T-cell (primary cell): ENCODE data around the gene BORCS6. TPM values are rescaled to one million over a fixed set of nuclear protein-coding genes. Genes with fewer than 3 reads are reported as not detected.

Experiments
- ATAC-seq, 4 experiments: fragments of 200-7000 bp in 3 of 4; fragments of 150-1000 bp in 1 of 4; cut with Tn5 transposase; replicated peaks in 1 of 4; 1 replicate in 3 of 4; 2 replicates in 1 of 4; pipeline ENCODE4 v1.10.0; 2021; ENCODE audit warnings: moderate library complexity in 3 of 4, mild to moderate bottlenecking in 2 of 4, moderate number of reproducible peaks in 1 of 4
- CTCF ChIA-PET, 2 donors: fragments of 300-600 bp; sonication (Branson Sonifier 250); formaldehyde crosslinking; loops; one replicate each; lab custom pipeline; 2022; ENCODE audit warnings: antibody characterized with exemption in 2 of 2; lab: Charles Lee
- POLR2A ChIA-PET, 2 donors: fragments of 300-600 bp; sonication (Branson Sonifier 250); formaldehyde crosslinking; loops; one replicate each; lab custom pipeline; 2022; ENCODE audit warnings: antibody characterized with exemption in 2 of 2; lab: Charles Lee
- DNase-seq, 35 experiments: peaks; one replicate each; pipeline versions ENCODE4 v3.0.0 to v3.0.0-alpha.2; 2013 to 2023
- H3K27ac ChIP-seq: one replicate; pipeline ENCODE4 v1.5.1; 2013; ENCODE audit warnings: low read length
- H3K27me3 ChIP-seq, 2 experiments: replicated peaks in 1 of 2; 1 replicate in 1 of 2; 2 replicates in 1 of 2; pipeline versions ENCODE4 v1.6.1 to v1.7.0; 2013; ENCODE audit warnings: low read length in 1 of 2, mixed read lengths in 1 of 2; ENCODE audit not compliant: control insufficient read depth in 2 of 2, insufficient read depth in 2 of 2; ENCODE audit errors: extremely low read depth in 1 of 2
- H3K36me3 ChIP-seq, 2 donors: 1 replicate in 1 of 2; 2 replicates in 1 of 2; pipeline versions ENCODE4 v1.6.1 to v1.7.0; 2013; ENCODE audit warnings: low read length in 1 of 2; ENCODE audit not compliant: control insufficient read depth in 2 of 2, insufficient read depth in 1 of 2; ENCODE audit errors: extremely low read depth in 1 of 2
- H3K4me1 ChIP-seq, 2 experiments: 1 replicate in 1 of 2; 2 replicates in 1 of 2; pipeline versions ENCODE4 v1.6.1 to v1.7.0; 2013; ENCODE audit warnings: low read length in 2 of 2, mixed read lengths in 1 of 2; ENCODE audit not compliant: insufficient read depth in 2 of 2, control insufficient read depth in 1 of 2; ENCODE audit errors: extremely low read depth in 1 of 2
- H3K4me3 ChIP-seq, 2 donors: 1 replicate in 1 of 2; 2 replicates in 1 of 2; pipeline versions ENCODE4 v1.5.1 to v1.7.0; 2013; ENCODE audit warnings: mild to moderate bottlenecking in 2 of 2, low read length in 1 of 2, moderate library complexity in 1 of 2; ENCODE audit not compliant: control insufficient read depth in 1 of 2; ENCODE audit errors: extremely low read depth in 1 of 2
- H3K9me3 ChIP-seq: 2 replicates; pipeline ENCODE4 v1.7.0; 2013
- H3K27ac Mint-ChIP-seq, 2 donors: one replicate each; pipeline ENCODE4 v1.8.0; 2020 to 2021; ENCODE audit warnings: mild to moderate bottlenecking in 2 of 2, mixed read lengths in 2 of 2
- H3K27me3 Mint-ChIP-seq, 2 donors: one replicate each; pipeline ENCODE4 v1.8.0; 2021 to 2022; ENCODE audit warnings: mixed read lengths in 2 of 2
- H3K36me3 Mint-ChIP-seq: one replicate; pipeline ENCODE4 v1.8.0; 2021; ENCODE audit warnings: mixed read lengths
- H3K4me1 Mint-ChIP-seq, 3 donors: one replicate each; pipeline ENCODE4 v1.8.0; 2020 to 2022; ENCODE audit warnings: mixed read lengths in 3 of 3, mild to moderate bottlenecking in 1 of 3
- H3K4me3 Mint-ChIP-seq, 3 donors: one replicate each; pipeline ENCODE4 v1.8.0; 2020 to 2022; ENCODE audit warnings: mild to moderate bottlenecking in 3 of 3, mixed read lengths in 3 of 3, moderate library complexity in 3 of 3
- H3K9me3 Mint-ChIP-seq, 3 donors: one replicate each; pipeline ENCODE4 v1.8.0; 2020 to 2022; ENCODE audit warnings: mixed read lengths in 3 of 3
- WGBS: methylation state at CpG from one replicate; pipeline ENCODE4 v1.1.5; 2013; ENCODE audit warnings: missing lambda C conversion rate; ENCODE audit not compliant: insufficient coverage; 5-methylcytosine and 5-hydroxymethylcytosine counted together
- total RNA-seq, 35 experiments: library from RNA in 6 of 35; stranded (reverse) in 6 of 35; fragments of 120-200 nt in 1 of 35; gene quantifications; one replicate each; pipeline versions ENCODE4 v1.2.1 to v1.2.4 and lab custom pipeline; 2013 to 2026

The BORCS6 gene
- total RNA-seq, 5 donors from 2014 or later (not counting 1 experiment from before 2014, with no cell fraction given): 6.7 to 21.3 (median 17.2) TPM

DNA sequence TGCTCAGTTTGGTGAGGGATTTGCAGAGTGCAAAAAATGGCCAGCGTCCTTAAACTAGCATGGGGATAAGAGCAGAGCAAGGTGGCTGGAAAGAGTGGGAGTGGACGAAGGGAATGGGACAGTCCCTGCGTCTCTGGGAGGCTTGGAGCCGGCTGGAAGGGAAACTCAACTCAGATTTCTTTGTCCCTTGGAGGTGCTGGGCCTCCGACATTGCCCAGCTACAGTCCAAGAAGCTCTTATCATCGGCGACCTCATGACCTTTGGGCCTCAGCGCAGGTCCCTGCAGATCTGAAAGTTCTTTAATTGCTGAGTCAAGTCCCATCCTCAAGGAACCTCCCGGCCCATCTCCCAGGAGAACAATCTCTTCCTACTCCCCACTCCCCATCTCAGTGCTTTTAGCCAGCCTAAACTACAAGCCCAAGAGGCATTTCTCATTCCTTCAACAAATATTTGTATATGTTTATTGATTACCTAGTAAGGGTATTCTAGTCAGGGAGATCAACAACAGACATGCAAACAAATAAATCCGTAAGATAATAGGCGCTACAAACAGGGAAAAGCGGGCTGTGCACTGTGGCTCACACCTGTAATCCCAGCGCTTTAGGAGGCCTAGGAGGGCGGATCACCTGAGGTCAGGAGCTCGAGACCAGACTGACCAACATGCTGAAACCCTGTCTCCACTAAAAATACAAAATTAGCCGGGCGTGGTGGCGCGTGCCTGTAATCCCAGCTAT lies 12.8 kb downstream of the BORCS6 start:
- peaks cover 46 to 51% (median 49%) of the 10 kb centered on the region in 3 donors for H3K4me1 Mint-ChIP-seq
- H3K36me3 Mint-ChIP-seq: no peaks in the 10 kb centered on the region
- CTCF ChIA-PET: interaction anchor here in 1 of 2 donors (0.7 kb wide), 1 partner anchor 67 kb away, joined by 3 read pairs; no protein-coding TSS in a partner anchor
- peak overlapping the region; percentile 93 to 94 for H3K27ac Mint-ChIP-seq
- peak overlapping the region; percentile 86 to 90 (median 89) for H3K4me3 Mint-ChIP-seq
- ATAC-seq: no peak
- Histone ChIP-seq H3K4me1 (peaks cover 22 to 43% of the 10 kb centered on the region in 2 experiments), H3K4me3 (no peak overlapping the region), H3K27ac (peak overlapping the region; percentile 69), H3K9me3 (no peaks in the 10 kb centered on the region), H3K27me3 (no peaks in the 10 kb centered on the region), H3K36me3 (no peaks in the 10 kb centered on the region)
- POLR2A ChIA-PET: interaction anchor here (0.6 to 1.0 kb wide), 2 partner anchors 10 to 39 kb away, joined by 3 read pairs; no protein-coding TSS in a partner anchor
- H3K9me3 Mint-ChIP-seq: no peaks in the 10 kb centered on the region
- WGBS: 91% methylated on average over 14 of the region's 19 CpGs
- no peaks in the 10 kb centered on the region for H3K27me3 Mint-ChIP-seq
- no peak for DNase-seq

GRCh38 chr17:8176197-8176940 lies 13.6 kb downstream of the BORCS6 start, which contains the start of gene TMEM107:
Gene TMEM107, minus strand, starts transcription at chr17:8176380. Its CDS starts 94 bp downstream, at chr17:8176286.
- Mint-ChIP-seq H3K36me3 (no peaks in the 10 kb centered on the region), H3K4me1 (peaks cover 43 to 54% (median 53%) of the 10 kb centered on the region in 3 donors), H3K27ac (peak within 1 kb of the TSS; percentile 93 to 94), H3K27me3 (no peaks in the 10 kb centered on the region), H3K9me3 (no peaks in the 10 kb centered on the region), H3K4me3 (peak within 1 kb of the TSS; percentile 86 to 90 (median 89))
- peak within 1 kb of the TSS; percentile 64 to 75 for H3K4me3 ChIP-seq
- POLR2A ChIA-PET: interaction anchor here (0.6 to 1.0 kb wide), 2 partner anchors 9 to 38 kb away, joined by 3 read pairs; no protein-coding TSS in a partner anchor
- peaks cover 22 to 49% of the 10 kb centered on the region in 2 experiments for H3K4me1 ChIP-seq
- peak within 1 kb of the TSS; percentile 69 for H3K27ac ChIP-seq
- CTCF ChIA-PET: interaction anchor here in 1 of 2 donors (0.6 to 0.7 kb wide), 2 partner anchors 39 to 66 kb away, joined by 3 read pairs; no protein-coding TSS in a partner anchor
- WGBS: 3% methylated on average over 53 of the region's 56 CpGs
- no peaks in the 10 kb centered on the region for H3K9me3 ChIP-seq
- DNase-seq: peak; percentile 72 to 93 (median 83)
- peak; percentile 57 to 74 (median 74) for ATAC-seq
- no peaks in the 10 kb centered on the region for H3K27me3 ChIP-seq
- no peaks in the 10 kb centered on the region for H3K36me3 ChIP-seq

- Mint-ChIP-seq H3K4me1 (peaks cover 43 to 55% (median 51%) of the 10 kb centered on the region in 3 donors), H3K36me3 (no peaks in the 10 kb centered on the region), H3K9me3 (no peaks in the 10 kb centered on the region), H3K4me3 (peak overlapping the region; percentile 86 to 90 (median 89)), H3K27me3 (no peaks in the 10 kb centered on the region), H3K27ac (peak overlapping the region; percentile 93 to 94)
- peak overlapping the region; percentile 64 to 75 for H3K4me3 ChIP-seq
- no peaks in the 10 kb centered on the region for H3K36me3 ChIP-seq
- POLR2A ChIA-PET: no interaction called here
- no peaks in the 10 kb centered on the region for H3K9me3 ChIP-seq
- WGBS: 6% methylated on average over 7 of the region's 11 CpGs
- CTCF ChIA-PET: interaction anchor here in 1 of 2 donors (0.6 kb wide), 1 partner anchor 38 kb away, joined by 3 read pairs; no protein-coding TSS in a partner anchor
- ATAC-seq (peak in 3 of 4 experiments; percentile 0 to 2 (median 0)), DNase-seq (no peak)
- H3K4me1 ChIP-seq: peaks cover 22 to 49% of the 10 kb centered on the region in 2 experiments
- no peaks in the 10 kb centered on the region for H3K27me3 ChIP-seq
- H3K27ac ChIP-seq: peak overlapping the region; percentile 69
Observed at GRCh38 chr17:8175795-8176196, 14.2 kb downstream of the BORCS6 start.

DNA sequence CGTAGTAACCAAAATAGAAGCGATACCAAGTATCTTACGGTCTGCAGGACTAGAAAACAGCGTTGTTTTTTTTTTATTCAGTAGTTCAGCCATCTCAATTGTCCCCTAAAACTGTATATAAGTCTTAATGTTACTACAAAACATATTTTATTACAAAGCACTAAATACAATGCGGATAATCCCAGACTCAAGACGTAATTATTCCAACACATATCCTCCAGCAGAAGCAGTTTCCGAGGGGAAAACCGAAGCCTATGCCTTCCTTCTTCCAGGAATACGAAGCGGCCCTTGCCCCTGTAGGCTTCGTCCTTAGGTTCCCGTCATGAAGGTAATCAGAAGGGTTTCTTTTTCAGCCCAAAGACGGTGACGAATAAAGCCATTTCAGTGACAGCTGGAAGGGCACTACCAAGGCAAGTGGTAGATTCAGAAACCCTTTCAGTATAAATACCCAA lies 16.1 kb downstream of the BORCS6 start:
- no peak for ATAC-seq
- CTCF ChIA-PET: interaction anchor here in 1 of 2 donors (1.0 to 1.3 kb wide), 7 partner anchors 13 to 74 kb away, joined by 3 to 10 read pairs (median 5); partner anchors contain the start of gene CTC1
- Histone ChIP-seq H3K36me3 (no peaks in the 10 kb centered on the region), H3K27ac (peak overlapping the region; percentile 99), H3K4me3 (peak overlapping the region; percentile 54 to 57), H3K4me1 (peaks cover 22 to 49% of the 10 kb centered on the region in 2 experiments), H3K9me3 (no peaks in the 10 kb centered on the region), H3K27me3 (no peaks in the 10 kb centered on the region)
- H3K27ac Mint-ChIP-seq: peak overlapping the region; percentile 100
- peaks cover 43 to 55% (median 51%) of the 10 kb centered on the region in 3 donors for H3K4me1 Mint-ChIP-seq
- H3K27me3 Mint-ChIP-seq: no peaks in the 10 kb centered on the region
- 21% methylated on average over 7 of the region's 14 CpGs for WGBS
- no peak for DNase-seq
- POLR2A ChIA-PET: interaction anchor here (0.6 to 1.4 kb wide), 18 partner anchors 10 to 122 kb away, joined by 3 to 20 read pairs (median 6); partner anchors contain the start of genes CTC1 (in 2 of the 2), BORCS6 (in 1 of the 2), PER1 (in 1 of the 2) and SLC25A35 (in 1 of the 2)
- H3K9me3 Mint-ChIP-seq: no peaks in the 10 kb centered on the region
- H3K4me3 Mint-ChIP-seq: peak overlapping the region; percentile 76 to 86 (median 81)
- no peaks in the 10 kb centered on the region for H3K36me3 Mint-ChIP-seq

DNA sequence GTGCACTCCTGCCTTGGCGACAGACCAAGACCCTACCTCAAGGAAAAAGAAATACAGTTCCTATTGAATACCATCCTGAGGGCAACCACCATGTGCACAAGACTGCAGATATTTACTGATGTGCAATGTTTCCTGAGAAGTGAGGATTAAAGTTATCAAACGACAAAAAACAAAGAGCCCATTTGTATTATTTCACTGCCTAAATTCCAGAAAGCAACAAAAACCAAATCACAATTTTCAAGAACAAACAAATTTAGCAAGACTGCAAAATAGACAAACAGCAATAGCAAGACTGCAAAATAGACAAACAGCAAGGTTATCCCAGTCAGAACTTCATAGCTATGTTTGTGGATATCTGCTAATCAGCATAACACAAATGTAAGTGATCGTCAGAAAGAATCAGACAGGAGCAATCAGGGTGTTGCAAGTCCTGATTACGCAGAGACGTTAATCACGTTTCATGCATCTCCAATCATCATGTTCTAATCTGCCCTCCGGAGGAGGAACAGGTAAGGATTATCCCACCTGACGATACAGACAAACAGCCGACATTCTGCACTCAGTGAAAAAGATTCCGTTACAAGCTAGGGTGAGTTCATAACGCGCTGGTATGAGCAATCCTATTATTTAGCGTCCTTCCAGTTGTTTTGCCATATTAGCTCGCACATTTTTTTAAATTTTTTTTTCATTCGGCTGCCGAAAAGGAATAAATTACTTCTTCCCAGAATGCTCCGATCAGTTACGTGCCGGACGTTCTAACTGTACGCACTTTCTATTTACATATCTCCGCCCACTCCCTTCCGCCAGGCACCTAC lies 16.7 kb downstream of the BORCS6 start:
- CTCF ChIA-PET: interaction anchor here in 1 of 2 donors (0.6 to 1.3 kb wide), 10 partner anchors 12 to 210 kb away, joined by 3 to 10 read pairs (median 4); partner anchors contain the start of genes CTC1 and SLC25A35
- H3K27me3 Mint-ChIP-seq: no peaks in the 10 kb centered on the region

More for the DNA sequence above, 16.7 kb downstream of the BORCS6 start:
- peak overlapping the region; percentile 54 to 57 for H3K4me3 ChIP-seq
- no peaks in the 10 kb centered on the region for H3K36me3 ChIP-seq
- peak; percentile 82 to 85 (median 82) for ATAC-seq
- WGBS: under 1% methylated on average over 15 of the region's 23 CpGs
- H3K4me3 Mint-ChIP-seq: peak overlapping the region; percentile 76 to 86 (median 81)
- peaks cover 22 to 49% of the 10 kb centered on the region in 2 experiments for H3K4me1 ChIP-seq
- no peaks in the 10 kb centered on the region for H3K36me3 Mint-ChIP-seq
- peak in 33 of 35 experiments; percentile 55 to 94 (median 77) for DNase-seq
- peaks cover 46 to 56% (median 55%) of the 10 kb centered on the region in 3 donors for H3K4me1 Mint-ChIP-seq
- no peaks in the 10 kb centered on the region for H3K9me3 ChIP-seq
- no peaks in the 10 kb centered on the region for H3K9me3 Mint-ChIP-seq
- peak overlapping the region; percentile 100 for H3K27ac Mint-ChIP-seq
- peak overlapping the region; percentile 99 for H3K27ac ChIP-seq
- no peaks in the 10 kb centered on the region for H3K27me3 ChIP-seq
- POLR2A ChIA-PET: interaction anchor here (0.5 to 1.4 kb wide), 24 partner anchors 9 to 122 kb away, joined by 3 to 20 read pairs (median 5); partner anchors contain the start of genes CTC1 (in 2 of the 2), BORCS6 (in 1 of the 2), PER1 (in 1 of the 2) and SLC25A35 (in 1 of the 2)
